Measurements from ENCODE around the gene OR6K6. TPM values are rescaled to one million over a fixed set of nuclear protein-coding genes. Genes with fewer than 3 reads are reported as not detected.

Gene OR6K6
- total RNA-seq, 1 experiment from 2014 or later = not detected

- no peaks in the 10 kb centered on the region for H3K9me3 Mint-ChIP-seq (ENCODE audit: unreplicated experiment)
- no peaks in the 10 kb centered on the region for H3K4me1 Mint-ChIP-seq (ENCODE audit: insufficient read depth, unreplicated experiment)
- H3K4me3 Mint-ChIP-seq (ENCODE audit: unreplicated experiment) = no peak overlapping the region
- ChIA-PET POLR2A (no interaction called here), CTCF (interaction anchor here (0.6 kb wide), 1 partner anchor 184 kb away, joined by 4 read pairs; no protein-coding TSS in a partner anchor)
- TF ChIP-seq CTCF (IDR thresholded peaks at IDR 0.05; ENCODE audit: unreplicated experiment) = no peak
- no peak overlapping the region for H3K27ac Mint-ChIP-seq (ENCODE audit: low read depth, unreplicated experiment)
- BruUV-seq (replicated peaks) = no TSS peak
- intact Hi-C loops (cut with micrococcal nuclease) = no loop called here
- no peaks in the 10 kb centered on the region for H3K36me3 Mint-ChIP-seq (ENCODE audit: insufficient read depth, unreplicated experiment)
- DNase-seq (ENCODE audit: unreplicated experiment) = no peak
- peaks cover 95% of the 10 kb centered on the region for H3K27me3 Mint-ChIP-seq (ENCODE audit: insufficient read depth, unreplicated experiment)
These were observed 30.1 kb upstream of the OR6K6 start for GRCh38 chr1:158724442-158724841.

GRCh38 chr1:158728510-158729225, 25.9 kb upstream of the OR6K6 start:
- DNase-seq (ENCODE audit: unreplicated experiment) = no peak
- intact Hi-C loops (cut with micrococcal nuclease) = no loop called here
- ChIA-PET CTCF (interaction anchor here (0.6 to 0.7 kb wide), 2 partner anchors 330 to 745 kb away, joined by 3 read pairs; partner anchors contain the start of gene OR10T2), POLR2A (no interaction called here)
- Mint-ChIP-seq H3K9me3 (ENCODE audit: unreplicated experiment) (no peaks in the 10 kb centered on the region), H3K27ac (ENCODE audit: low read depth, unreplicated experiment) (no peak overlapping the region), H3K4me1 (ENCODE audit: insufficient read depth, unreplicated experiment) (peaks cover 4% of the 10 kb centered on the region), H3K27me3 (ENCODE audit: insufficient read depth, unreplicated experiment) (peaks cover 100% of the 10 kb centered on the region), H3K36me3 (ENCODE audit: insufficient read depth, unreplicated experiment) (no peaks in the 10 kb centered on the region), H3K4me3 (ENCODE audit: unreplicated experiment) (no peak overlapping the region)
- no peak for TF ChIP-seq CTCF (IDR thresholded peaks at IDR 0.05; ENCODE audit: unreplicated experiment)
- BruUV-seq (replicated peaks) = no TSS peak

- Mint-ChIP-seq H3K27me3 (ENCODE audit: insufficient read depth, unreplicated experiment) (peaks cover 99% of the 10 kb centered on the region), H3K4me1 (ENCODE audit: insufficient read depth, unreplicated experiment) (peaks cover 4% of the 10 kb centered on the region), H3K27ac (ENCODE audit: low read depth, unreplicated experiment) (no peak overlapping the region), H3K4me3 (ENCODE audit: unreplicated experiment) (no peak overlapping the region), H3K9me3 (ENCODE audit: unreplicated experiment) (no peaks in the 10 kb centered on the region), H3K36me3 (ENCODE audit: insufficient read depth, unreplicated experiment) (no peaks in the 10 kb centered on the region)
- intact Hi-C loops (cut with micrococcal nuclease) = no loop called here
- ChIA-PET POLR2A (no interaction called here), CTCF (no interaction called here)
- no peak for TF ChIP-seq CTCF (IDR thresholded peaks at IDR 0.05; ENCODE audit: unreplicated experiment)
- no peak for DNase-seq (ENCODE audit: unreplicated experiment)
- no TSS peak for BruUV-seq (replicated peaks)
These were observed 24.1 kb upstream of the OR6K6 start for GRCh38 chr1:158730453-158730852.

GRCh38 chr1:158731707-158732106, 22.8 kb upstream of the OR6K6 start:
- H3K9me3 Mint-ChIP-seq (ENCODE audit: unreplicated experiment) = no peaks in the 10 kb centered on the region
- no TSS peak for BruUV-seq (replicated peaks)
- DNase-seq (ENCODE audit: unreplicated experiment) = no peak
- no peaks in the 10 kb centered on the region for H3K36me3 Mint-ChIP-seq (ENCODE audit: insufficient read depth, unreplicated experiment)
- peaks cover 98% of the 10 kb centered on the region for H3K27me3 Mint-ChIP-seq (ENCODE audit: insufficient read depth, unreplicated experiment)
- peaks cover 4% of the 10 kb centered on the region for H3K4me1 Mint-ChIP-seq (ENCODE audit: insufficient read depth, unreplicated experiment)
- ChIA-PET POLR2A (interaction anchor here (0.6 kb wide), 1 partner anchor 13 kb away, joined by 3 read pairs; no protein-coding TSS in a partner anchor), CTCF (no interaction called here)
- no peak overlapping the region for H3K4me3 Mint-ChIP-seq (ENCODE audit: unreplicated experiment)
- no peak overlapping the region for H3K27ac Mint-ChIP-seq (ENCODE audit: low read depth, unreplicated experiment)
- no peak for TF ChIP-seq CTCF (IDR thresholded peaks at IDR 0.05; ENCODE audit: unreplicated experiment)
- intact Hi-C loops (cut with micrococcal nuclease) = no loop called here

Measured in MCF 10A (cell line).